ENCODE data around the gene SHISA9.

Gene SHISA9

DNA sequence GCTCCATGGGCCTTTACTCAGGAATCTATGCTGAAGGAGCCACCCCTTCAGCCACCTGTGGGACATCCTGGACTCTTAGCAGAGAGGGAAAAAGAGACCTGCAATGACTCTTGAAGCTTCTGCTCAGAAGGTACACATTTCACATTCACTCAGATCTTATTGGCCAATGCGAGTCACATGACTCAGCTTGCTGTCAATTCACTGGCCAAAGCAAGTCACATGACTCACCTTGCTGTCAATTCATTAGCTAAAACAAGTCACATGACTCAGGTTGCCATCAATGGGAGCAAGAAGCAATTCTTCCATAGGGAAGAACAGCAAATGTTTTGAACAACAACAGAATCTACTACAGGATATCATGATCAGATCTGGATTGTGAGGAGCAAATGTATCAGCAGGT is 233.4 kb downstream of the SHISA9 start:
- DNase-seq: no peak

DNA sequence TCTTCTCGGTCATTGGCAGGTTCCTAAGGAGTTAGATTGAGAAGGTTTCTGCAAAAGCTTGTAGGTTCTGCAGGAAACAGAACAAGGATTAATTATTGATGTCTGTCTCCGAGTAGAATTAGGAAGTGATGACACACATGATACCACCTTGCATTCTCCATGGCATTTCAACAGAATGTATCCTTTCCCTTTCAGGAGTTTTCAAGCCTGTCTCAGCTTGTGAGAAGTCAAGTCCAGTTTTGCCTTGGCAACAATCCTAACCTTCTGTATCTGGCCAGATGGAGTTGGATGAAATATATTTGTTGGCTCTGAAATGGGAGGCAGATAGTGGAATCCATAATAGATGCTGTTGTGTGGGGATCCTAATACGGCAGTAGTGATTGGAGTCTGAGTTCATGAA is 235.5 kb downstream of the SHISA9 start:
- DNase-seq: no peak

DNA sequence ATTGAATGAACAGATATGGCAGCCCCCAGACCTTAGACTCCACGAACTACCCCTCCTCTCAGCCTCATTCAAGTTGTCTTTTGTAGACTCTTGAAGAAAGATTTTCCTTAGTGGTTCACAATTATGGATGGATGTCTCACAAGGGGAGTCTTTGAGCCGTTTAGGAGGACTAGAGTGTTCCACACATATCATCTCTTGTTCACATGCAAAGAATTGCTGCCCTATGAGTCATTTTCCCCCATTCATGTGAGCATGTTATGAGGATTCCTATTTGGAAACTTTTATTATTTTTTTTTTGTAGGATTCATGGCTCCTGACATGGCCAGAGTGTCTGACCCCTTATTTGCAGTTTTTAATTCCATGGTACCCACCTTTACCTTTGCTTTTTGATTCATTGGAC is 237.1 kb downstream of the SHISA9 start:
- DNase-seq: no peak

DNA sequence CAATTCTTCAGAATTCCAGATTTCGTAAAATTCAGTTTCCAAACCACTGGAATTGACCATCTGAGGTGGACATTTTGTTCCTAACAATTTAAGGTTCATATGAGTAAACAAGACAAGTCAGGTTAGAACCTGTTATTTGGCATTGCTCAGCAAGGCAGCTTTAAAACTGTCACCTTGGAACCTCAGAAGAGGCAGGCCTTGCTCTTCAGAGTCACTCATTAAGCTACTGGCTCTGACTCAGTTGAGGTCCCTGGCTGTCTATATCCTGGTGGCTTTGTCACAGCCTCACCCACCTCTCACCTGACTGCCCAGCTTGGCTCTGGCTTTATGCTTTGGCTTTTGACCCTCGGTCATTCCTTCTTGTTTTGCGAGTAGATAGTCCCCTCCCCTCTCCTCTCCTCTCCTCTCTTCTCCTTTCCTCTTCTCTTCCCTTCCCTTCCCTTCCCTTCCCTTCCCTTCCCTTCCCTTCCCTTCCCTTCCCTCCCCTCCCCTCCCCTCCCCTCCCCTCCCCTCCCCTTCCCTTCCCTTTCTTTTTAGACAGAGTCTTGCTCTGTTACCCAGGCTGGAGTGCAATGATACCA is 238.4 kb downstream of the SHISA9 start:
- no peak for DNase-seq

DNA sequence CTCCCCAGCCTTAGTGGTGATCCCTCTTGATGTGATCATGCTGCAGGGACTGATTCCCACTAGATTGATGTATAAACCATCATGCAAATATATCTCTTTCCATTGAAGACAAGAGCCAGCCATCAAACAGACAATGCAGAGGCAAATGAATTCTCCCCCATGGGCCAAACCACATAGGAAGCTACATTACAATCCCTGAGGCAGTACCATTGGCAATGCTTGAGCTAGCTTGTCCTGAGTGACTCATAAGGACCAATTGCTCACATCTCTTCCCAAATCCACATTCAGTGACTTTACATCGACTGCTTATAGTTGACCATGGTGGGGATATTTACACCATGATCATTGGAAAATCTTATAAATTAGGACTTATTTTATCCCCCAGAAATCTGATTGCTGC is 242.2 kb downstream of the SHISA9 start:
- no peak for DNase-seq

DNA sequence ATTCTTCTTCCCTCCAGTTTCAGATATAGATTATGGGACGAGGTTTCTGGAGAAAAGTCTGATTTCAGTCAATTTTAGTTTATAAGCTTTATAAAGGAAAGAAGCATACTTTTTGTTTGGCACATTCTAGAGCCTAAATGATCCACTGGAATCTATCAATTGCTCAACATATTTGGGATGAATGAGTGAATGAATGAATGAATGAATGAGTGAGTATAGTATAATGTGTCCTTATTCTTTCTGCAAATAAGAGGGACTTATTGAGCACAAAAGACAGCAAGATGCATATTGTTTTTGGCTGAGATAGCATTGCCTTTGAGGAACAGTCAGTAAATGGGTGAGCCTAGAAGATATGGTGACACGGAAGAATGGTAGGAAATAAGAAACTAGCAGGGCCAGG is 245.4 kb downstream of the SHISA9 start:
- DNase-seq: no peak

DNA sequence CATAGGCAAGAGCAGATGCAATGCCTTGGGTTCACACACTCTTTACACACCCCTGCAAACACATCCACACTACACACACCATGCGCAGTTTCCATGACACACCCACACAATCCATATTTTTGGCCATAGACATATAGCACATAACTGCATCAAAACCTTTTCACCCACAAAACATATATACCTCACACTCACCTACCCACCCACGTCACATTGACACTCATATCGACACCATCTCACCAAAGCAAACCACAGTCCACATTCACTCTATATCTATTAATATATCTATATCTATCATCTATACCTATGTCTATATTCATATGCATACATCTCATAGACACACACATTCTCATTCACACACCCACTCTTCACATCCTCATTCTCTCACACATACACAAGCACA is 246.9 kb downstream of the SHISA9 start:
- DNase-seq: no peak

DNA sequence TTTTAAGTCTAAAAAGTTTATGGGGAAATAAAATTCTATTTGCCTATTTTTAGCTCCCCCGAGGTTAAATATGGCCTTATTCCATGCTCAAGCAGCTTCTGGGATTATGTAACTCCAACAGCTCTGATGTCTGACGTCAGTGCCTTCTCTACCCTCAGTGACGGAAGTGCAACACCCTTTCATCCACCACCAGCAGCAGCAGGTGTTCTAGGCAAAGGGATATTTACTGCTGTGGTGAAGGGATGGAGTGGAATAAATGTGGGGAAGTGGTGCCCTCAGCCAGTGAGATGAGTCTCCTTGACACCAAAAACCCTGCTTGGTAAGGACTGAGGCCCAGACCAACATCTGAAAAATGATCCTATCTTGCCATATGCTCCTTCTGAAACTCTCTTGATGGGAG is 247.4 kb downstream of the SHISA9 start:
- no peak for DNase-seq

DNA sequence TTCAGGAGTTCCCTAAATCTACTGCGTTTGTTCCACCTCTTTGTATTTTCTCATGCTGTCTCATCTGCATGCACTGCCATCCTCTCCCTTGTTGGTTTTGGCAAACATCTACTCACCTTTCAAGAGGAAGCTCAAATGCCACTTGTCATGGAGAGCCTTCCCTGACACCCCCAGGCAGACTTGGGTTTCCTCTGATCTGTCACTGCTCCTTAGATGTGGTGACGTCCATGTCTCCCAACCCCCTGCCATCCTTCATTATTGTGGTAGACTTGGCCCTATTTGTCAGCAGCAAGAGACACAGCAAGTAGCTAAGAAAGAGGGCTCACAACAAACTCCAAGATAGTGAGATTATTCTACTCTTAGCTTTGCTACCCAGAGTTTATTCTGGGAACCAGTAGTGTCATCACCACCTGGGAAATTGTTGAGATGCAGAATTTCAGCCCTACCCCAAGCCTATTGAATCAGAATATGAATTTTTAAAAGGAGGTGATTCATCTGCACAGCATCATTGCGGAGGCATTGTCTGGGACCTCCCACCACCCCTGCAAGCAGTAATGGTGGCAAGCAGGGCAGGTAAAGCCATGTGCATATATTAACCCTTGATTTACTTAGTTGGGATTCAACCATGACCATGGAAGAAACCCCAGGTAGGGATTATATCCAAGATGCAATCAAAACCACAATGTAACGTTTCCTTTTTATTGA is 248.9 kb downstream of the SHISA9 start:
- DNase-seq: no peak

DNA sequence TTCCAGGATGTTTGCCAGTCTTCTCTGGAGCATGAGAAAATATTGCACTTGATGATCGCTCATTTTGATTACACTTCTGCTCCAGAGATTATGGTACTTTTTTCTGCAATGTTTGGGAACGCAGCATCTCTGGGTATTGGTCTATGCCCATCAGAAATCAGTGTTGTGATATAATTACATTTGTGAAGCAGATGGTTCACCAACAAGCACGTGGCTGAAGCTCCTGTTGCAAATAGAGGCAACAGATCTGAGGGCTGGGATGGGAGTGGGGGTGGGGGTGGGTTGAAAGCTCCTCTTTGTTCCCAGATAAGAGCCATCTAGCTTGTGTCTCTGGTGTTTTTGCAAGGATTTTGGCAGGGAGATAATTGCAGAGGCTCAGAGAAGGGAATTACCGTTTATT is 252.3 kb downstream of the SHISA9 start:
- DNase-seq: no peak

DNA sequence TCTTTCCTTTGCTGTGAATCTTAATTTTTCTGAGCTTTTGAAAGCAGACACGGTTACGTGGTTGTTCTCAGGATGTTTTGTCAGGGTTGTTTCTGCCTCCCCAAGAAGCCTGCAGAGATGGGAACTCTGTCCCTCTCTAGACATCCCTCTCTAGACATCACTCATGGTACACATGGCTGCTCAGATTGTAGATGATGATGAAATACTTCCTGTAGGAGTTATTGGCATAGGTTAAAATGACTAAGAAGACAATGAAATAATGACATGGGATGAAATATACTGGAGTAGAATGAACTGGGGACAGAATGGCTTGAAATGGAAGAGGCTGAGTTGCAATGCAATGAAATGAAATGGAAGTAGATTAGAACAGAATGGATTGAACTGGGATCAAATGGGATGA is 253.4 kb downstream of the SHISA9 start:
- DNase-seq: no peak

DNA sequence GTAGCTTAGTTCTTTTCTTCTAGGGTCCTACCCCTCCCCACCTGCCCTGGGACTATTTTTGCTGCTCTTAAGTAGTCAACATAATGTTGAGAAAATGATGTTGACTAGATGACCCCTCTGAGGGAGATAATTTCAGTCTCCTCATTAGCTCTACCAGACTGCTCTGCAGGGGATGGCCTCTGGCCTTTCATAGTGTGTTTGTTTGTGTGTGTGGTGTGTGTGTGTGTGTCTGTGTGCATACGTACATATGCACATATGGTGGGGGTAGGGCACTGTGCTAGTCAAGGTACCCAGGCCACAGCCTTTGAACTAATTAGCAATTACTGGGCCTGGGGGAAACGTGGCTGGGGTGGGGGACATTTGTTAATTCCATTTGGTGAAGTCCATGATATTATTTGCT is 254.0 kb downstream of the SHISA9 start:
- no peak for DNase-seq

DNA sequence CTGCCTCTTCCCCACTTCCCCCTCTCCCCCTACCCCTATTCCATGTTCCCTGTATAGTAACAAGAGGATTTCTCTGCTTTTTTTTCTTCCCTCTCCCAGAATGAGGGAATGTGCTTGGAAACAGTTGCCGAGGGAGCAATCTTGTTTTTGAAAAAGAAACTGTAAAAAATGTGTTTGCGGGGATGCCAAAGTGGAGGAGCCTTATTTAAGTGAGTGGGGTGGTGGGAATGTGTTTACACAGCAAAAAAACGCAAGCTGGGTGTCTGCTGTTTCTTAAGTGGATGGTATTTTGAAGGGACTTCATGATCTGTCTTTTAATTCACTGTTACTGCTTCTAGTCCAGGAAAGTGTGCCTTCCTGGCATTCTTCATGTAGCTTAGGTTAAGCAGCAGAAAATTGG is 254.4 kb downstream of the SHISA9 start:
- no peak for DNase-seq

DNA sequence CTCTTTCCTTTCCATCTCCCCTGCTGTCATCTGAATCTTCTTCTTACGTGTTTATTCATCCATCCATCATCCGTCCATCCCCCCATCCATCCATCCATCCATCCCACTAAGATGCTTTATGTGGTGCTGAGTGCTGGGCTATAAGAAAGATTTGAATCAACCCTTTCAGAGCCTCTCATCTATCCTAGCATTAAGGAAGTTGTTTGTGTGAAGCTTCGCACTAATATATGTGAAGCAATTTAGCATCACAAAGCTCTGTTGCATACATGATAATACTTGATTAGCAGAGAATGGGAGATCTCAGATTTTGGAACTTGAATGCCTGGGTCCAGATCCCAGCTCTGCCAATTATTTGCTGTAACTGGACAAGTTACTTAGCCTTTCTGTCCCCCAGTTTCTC is 255.7 kb downstream of the SHISA9 start:
- DNase-seq: no peak

DNA sequence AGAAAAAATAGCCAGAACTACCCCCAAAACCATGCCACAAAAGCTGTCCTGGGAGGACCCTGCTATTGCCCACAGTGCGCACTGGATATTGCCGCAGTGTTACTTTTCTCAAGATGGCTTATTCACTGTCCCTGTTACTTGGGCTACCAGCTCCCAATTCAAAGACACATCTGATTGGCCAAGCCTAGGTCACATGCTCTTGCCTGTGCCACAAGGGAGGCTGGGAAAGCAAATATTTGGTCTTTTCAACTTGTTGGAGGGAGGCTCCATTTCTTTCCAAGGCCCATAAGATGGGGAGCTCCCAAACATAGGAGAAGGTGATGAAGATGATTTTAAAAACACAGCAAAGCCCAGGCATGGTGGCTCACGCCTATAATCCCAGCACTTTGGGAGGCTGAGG is 257.0 kb downstream of the SHISA9 start:
- no peak for DNase-seq

DNA sequence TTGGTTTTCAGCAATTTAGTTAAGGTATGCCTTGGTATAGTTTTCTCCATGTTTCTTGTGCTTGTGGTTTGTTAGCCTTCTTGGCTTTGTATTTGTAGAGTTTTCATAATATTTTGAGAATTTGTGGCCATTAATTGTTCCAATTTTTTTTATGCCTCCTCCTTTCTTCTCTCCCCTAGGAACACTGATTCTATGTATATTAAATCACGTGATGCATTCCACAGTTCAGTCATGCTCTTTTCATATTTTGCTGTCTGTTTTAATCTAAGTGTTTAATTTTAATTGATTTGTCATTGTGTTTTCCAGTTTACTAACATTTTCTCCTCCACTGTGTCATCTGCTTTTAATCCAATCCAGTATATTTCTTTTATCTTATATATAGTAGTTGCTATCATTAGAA is 263.6 kb downstream of the SHISA9 start:
- DNase-seq: no peak

DNA sequence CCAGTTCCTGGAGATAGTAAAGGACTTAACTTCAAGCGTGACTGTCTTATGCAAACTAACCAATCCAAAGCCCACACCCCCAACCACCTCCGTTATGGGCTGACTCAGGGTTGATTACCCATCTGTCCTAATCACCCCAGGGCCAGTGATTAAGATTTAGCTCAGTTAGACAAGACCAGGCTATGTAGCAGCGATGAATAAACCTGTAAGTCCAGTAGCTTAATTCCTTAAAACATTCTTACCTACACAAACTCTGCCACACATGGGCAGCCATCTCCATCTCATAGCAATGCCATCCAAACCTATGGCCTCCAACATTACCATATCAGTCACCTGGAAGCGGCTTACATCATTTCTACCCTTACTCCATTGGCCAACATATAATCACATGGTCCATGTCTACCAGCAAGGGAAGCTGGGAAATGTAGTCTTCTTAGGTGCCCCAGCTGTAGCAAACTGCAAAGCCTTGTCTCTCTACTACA is 266.7 kb downstream of the SHISA9 start:
- DNase-seq: no peak

DNA sequence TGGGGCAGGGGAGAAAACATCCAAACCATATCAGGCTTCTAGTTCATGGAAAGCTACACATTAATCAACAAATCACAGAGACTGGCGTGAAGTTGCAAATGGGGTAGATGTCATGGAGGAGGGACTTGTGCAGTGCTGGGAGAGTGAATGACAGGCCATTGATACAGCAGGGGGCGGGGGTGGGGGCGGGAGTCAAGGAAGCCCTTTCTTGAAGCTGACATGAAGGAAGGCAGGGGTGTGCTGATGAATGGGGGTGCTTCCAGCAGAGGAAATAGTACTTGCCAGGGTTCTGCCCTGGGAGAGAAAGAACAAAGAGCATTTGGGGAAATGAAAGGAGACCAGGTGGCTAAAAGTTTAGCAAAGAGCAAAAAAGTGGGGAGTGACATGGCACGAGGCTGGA is 269.9 kb downstream of the SHISA9 start:
- DNase-seq: no peak

DNA sequence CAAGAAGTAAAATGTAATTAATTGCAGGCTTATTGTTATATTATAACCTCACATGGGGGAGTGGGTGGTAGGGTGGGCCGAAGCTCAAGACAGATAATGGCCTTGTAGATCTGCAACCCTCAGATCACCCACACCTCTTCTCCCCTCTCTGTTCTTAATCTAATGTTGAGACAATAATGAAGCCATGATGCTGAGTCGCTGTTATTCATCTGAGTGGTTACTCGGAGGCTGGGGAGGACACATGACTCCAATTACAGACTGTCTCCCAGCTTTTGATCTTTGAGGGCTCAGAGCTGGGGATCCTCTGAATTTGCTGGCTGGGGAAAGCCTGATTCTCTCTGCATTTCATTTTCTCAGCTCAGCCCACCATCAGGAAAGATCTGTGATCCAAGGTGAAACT is 275.3 kb downstream of the SHISA9 start:
- DNase-seq: no peak

DNA sequence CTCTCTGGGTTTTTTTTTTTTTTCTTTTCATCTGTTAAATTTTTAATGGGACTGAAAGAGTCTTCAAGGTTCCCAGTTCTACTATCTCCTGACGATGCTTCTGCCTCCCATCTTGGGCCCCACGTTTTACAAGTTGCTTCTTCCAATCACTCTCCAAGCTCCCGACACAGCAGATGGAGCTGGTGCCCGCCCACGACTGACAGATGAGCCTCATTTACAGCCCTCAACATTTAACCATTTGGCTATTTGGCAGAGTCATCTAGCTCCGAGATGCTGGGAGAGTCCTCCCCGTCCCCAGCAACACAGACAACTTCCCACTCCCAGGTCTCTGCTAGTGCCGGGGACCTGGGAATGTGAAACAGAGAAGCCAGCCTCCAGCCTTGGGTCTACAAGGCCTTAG is 276.9 kb downstream of the SHISA9 start:
- DNase-seq: no peak

DNA sequence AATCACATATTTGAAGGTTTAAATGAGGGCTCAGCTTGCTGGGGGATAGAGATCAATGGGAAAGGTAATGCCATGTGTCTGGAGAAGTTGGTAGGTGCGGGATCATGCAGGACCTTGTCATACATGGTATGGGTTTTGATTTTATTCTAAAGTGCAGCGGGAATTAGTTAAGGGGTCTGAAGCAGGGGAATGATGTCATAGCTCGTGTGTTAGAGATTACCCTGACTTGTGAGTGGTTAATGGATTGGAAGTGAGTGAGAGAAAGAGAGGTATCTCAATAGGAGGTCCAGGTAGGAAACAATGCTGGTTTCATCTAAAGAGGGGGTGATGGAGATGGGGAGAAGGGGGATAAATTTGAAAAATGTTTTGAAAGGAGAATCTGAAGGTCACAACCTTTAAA is 280.0 kb downstream of the SHISA9 start:
- no peak for DNase-seq

DNA sequence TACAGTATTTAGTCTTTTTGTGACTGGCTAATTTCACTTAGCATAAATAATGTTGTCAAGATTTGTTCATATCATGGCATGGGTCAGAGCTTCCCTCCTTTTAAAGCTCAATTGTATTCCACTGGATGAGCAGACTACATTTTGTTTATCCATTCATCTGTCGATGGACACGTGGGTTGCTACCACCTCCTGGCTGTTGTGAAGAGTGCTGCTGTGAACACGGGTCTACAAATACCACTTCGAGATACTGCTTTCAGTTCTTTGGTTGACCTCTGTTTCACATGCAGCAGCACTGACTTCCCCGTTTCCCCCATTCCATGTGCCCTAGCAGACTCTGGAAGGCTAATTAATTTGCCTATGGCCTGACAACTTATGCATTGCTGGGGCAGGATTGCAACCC is 285.4 kb downstream of the SHISA9 start:
- DNase-seq: no peak

DNA sequence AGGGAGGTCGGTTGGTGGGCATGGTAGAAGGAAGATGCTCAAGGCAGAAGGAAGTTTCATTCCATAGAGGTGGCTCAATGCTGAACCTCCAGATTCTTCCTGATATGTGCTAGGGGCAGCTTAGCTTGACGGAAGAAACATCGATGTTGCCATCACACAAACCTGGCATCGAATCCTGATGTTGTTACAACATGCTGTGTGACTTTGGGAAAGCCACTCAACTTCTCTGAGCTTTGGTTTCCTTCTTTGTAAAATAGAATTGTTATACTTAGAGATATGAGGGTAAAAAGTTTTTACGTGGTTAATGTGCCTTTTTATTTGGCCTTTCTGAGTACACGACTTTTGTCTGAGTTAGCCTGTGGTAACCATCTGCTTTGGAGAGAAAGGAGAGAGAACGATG is 287.9 kb downstream of the SHISA9 start:
- no peak for DNase-seq

DNA sequence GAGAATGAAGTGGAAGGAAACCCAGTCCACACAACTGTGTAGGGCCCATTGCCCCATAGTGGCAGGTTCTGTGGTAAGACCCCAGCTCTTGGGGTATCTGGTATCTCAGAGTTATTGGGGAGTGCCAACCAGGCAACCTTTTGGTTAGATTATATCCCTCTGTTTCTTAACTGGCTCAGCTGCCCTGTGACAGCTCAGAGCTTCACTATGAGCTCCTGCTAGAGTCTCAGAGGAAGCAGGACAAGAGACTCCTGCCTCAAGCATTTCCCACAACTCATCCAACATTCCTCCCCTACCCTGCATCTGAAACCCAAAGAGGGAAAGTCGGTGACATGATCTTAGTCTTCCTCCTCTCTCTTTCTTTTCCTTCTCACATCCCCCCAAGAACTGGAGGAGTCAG is 292.3 kb downstream of the SHISA9 start:
- DNase-seq: no peak

DNA sequence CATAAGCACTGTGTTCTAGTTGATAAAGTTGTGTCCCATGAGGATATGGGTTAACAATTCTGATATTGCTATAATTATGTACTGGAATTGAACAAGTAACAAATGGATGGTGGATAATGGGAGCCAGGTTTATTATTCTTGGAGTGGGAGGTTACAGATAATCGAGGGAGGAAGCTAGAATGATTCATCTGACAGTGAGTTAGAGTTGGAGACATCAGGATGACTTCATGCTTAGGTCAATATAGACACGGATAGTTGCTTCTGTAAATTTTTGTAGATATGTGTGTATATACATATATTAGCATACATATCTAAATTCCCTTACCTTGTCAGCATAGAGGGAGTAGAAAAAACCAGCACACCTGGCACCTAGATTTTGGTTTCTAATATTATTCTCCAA is 293.4 kb downstream of the SHISA9 start:
- DNase-seq: no peak
